ENCODE results near the gene SALL2. TPM values are rescaled to one million over a fixed set of nuclear protein-coding genes. Genes with fewer than 3 reads are reported as not detected.

The SALL2 gene
- total RNA-seq, 6 experiments from 2014 or later: 0.40 to 2.9 (median 0.69) TPM

- DNase-seq (peak; percentile 94 to 99 (median 97)), ATAC-seq (peak; percentile 97 to 99 (median 98))
- H3K4me3 ChIP-seq: peak within 1 kb of the TSS; percentile 79 to 93 (median 86)
- H3K4me1 ChIP-seq: peaks cover 0 to 16% (median 2%) of the 10 kb centered on the region in 4 donors
- TF ChIP-seq CTCF (IDR thresholded peaks at IDR 0.05) (peak; percentile 90 to 98 (median 96)), POLR2A (IDR thresholded peaks at IDR 0.05) (peak; percentile 62)
- peaks cover 0 to 19% (median 0%) of the 10 kb centered on the region in 4 donors for H3K36me3 ChIP-seq
- H3K27ac ChIP-seq: peak within 1 kb of the TSS; percentile 56 to 91 (median 75)
- WGBS (ENCODE audit: insufficient coverage, low coverage, low lambda C conversion rate, missing lambda C conversion rate): 1% methylated on average over 39 of the region's 49 CpGs
- H3K9me3 ChIP-seq: no peaks in the 10 kb centered on the region
- intact Hi-C loops (cut with DNase I): no loop called here
- H3K27me3 ChIP-seq: no peaks in the 10 kb centered on the region
These were observed 49.0 kb downstream of the SALL2 start, which contains the start of the genes RAB2B and TOX4 for GRCh38 chr14:21476925-21477681. Gene RAB2B, minus strand, starts transcription at chr14:21476959. Its CDS starts 87 bp downstream, at chr14:21476872. Gene TOX4, plus strand, starts transcription at chr14:21477195. Its CDS starts 84 bp downstream, at chr14:21477279.

GRCh38 chr14:21476523-21476924, 49.6 kb downstream of the SALL2 start:
- WGBS (ENCODE audit: insufficient coverage, low coverage, low lambda C conversion rate, missing lambda C conversion rate): 0% methylated on average over 8 of the region's 27 CpGs
- peak; percentile 93 to 95 (median 94) for DNase-seq
- no peaks in the 10 kb centered on the region for H3K27me3 ChIP-seq
- H3K27ac ChIP-seq: peak overlapping the region; percentile 56 to 91 (median 75)
- H3K36me3 ChIP-seq: peaks cover 0 to 19% (median 0%) of the 10 kb centered on the region in 4 donors
- no peak for TF ChIP-seq POLR2A (IDR thresholded peaks at IDR 0.05)
- no peak for TF ChIP-seq CTCF (IDR thresholded peaks at IDR 0.05)
- peaks cover 0 to 16% (median 2%) of the 10 kb centered on the region in 4 donors for H3K4me1 ChIP-seq
- intact Hi-C loops (cut with DNase I): no loop called here
- H3K9me3 ChIP-seq: no peaks in the 10 kb centered on the region
- peak overlapping the region; percentile 79 to 93 (median 86) for H3K4me3 ChIP-seq
- ATAC-seq: peak; percentile 89 to 92 (median 89)

- peaks cover 0 to 16% (median 2%) of the 10 kb centered on the region in 4 donors for H3K4me1 ChIP-seq
- DNase-seq (no peak), ATAC-seq (peak; percentile 8 to 33 (median 12))
- 24% methylated on average over 10 of the region's 10 CpGs for WGBS (ENCODE audit: insufficient coverage, low coverage, low lambda C conversion rate, missing lambda C conversion rate)
- no peaks in the 10 kb centered on the region for H3K9me3 ChIP-seq
- H3K27me3 ChIP-seq: no peaks in the 10 kb centered on the region
- peak overlapping the region; percentile 79 to 93 (median 86) for H3K4me3 ChIP-seq
- TF ChIP-seq CTCF (IDR thresholded peaks at IDR 0.05) (no peak), POLR2A (IDR thresholded peaks at IDR 0.05) (peak; percentile 34)
- H3K27ac ChIP-seq: peak overlapping the region; percentile 56 to 91 (median 75)
- H3K36me3 ChIP-seq: peaks cover 0 to 19% (median 0%) of the 10 kb centered on the region in 4 donors
- intact Hi-C loops (cut with DNase I): no loop called here
These were observed 50.2 kb downstream of the SALL2 start for GRCh38 chr14:21475767-21476522.

Other genes starting within 250 kb of the SALL2 start
- 1 to 10 TPM in 3 of 6 experiments, under 1 TPM in 3; 0.22 to 1.8 (median 1.0) TPM for gene RPGRIP1, start 246.3 kb downstream of the SALL2 start, total RNA-seq
- gene SUPT16H, start 142.3 kb downstream of the SALL2 start, total RNA-seq: 10 to 100 TPM; 13.0 to 28.8 (median 19.5) TPM
- gene CHD8, start 70.2 kb downstream of the SALL2 start, total RNA-seq: 10 to 100 TPM; 20.5 to 28.3 (median 24.8) TPM
- 1 to 10 TPM; 6.8 to 9.4 (median 8.0) TPM for gene RAB2B, start 49.4 kb downstream of the SALL2 start, total RNA-seq
- gene TOX4, start 49.2 kb downstream of the SALL2 start, total RNA-seq: 10 to 100 TPM; 19.9 to 37.0 (median 33.3) TPM
- 10 to 100 TPM; 14.7 to 26.7 (median 18.4) TPM for gene METTL3, start 15.0 kb downstream of the SALL2 start, total RNA-seq
- gene OR10G3, start 53.7 kb upstream of the SALL2 start, total RNA-seq: not detected
- not detected for gene OR10G2, start 108.6 kb upstream of the SALL2 start, total RNA-seq
- not detected for gene OR4E2, start 127.5 kb upstream of the SALL2 start, total RNA-seq
- gene OR4E1, start 147.5 kb upstream of the SALL2 start, total RNA-seq: not detected